Right cardiac atrium (tissue), 5 donors: ENCODE data around the gene SCP2. TPM values are rescaled to one million over a fixed set of nuclear protein-coding genes. Genes with fewer than 3 reads are reported as not detected.
"Not testable (repeated sequence)": the region's sequence is repeated elsewhere in the genome, so short reads cannot be mapped to it uniquely, and the experiment has no call there.

Experiments
- ATAC-seq, 2 donors: fragments of 200-7000 bp; cut with Tn5 transposase; one replicate each; pipeline versions ENCODE4 v1.8.0 to v1.9.1; 2020; ENCODE audit warnings: moderate library complexity in 2 of 2, mild to moderate bottlenecking in 1 of 2
- DNase-seq, 3 donors: peaks; one replicate each; pipeline ENCODE4 v3.0.0-alpha.2; 2020
- H3K27ac ChIP-seq: one replicate; pipeline ENCODE4 v1.5.1; 2013; ENCODE audit warnings: mild to moderate bottlenecking, low read length, control low read depth, moderate library complexity
- H3K27me3 ChIP-seq: one replicate; pipeline ENCODE4 v1.6.1; 2013; ENCODE audit not compliant: control insufficient read depth, insufficient read depth
- H3K4me1 ChIP-seq: one replicate; pipeline ENCODE4 v1.6.1; 2013; ENCODE audit warnings: low read length; ENCODE audit not compliant: control insufficient read depth, insufficient read depth
- H3K4me3 ChIP-seq: one replicate; pipeline ENCODE4 v1.5.1; 2013; ENCODE audit warnings: low read length, control low read depth
- H3K9me3 ChIP-seq: one replicate; pipeline ENCODE4 v1.6.1; 2013; ENCODE audit warnings: low read length; ENCODE audit not compliant: control insufficient read depth
- WGBS: extraction: QIAGEN DNeasy Blood & Tissue Kit; methylation state at CpG from one replicate; pipeline ENCODE4 v1.1.7; 2013; 5-methylcytosine and 5-hydroxymethylcytosine counted together
- intact Hi-C, 4 donors: fragments of 100-400 bp; cut with DNase I; formaldehyde crosslinking; loops; one replicate each; pipeline versions ENCODE4 v1.11.0 to v1.14.0; 2022 to 2023
- polyA plus RNA-seq: library from polyadenylated mRNA; stranded (reverse); fragments of 200-250 nt; gene quantifications from one replicate; pipeline ENCODE4 v1.2.3, GENCODE V29; 2013
- total RNA-seq, 4 donors: library from RNA; stranded (reverse); fragmentation: NEBNext Ultra II Directional; extraction: Animal tissue kit (Norgen Biotek cat#: 25700); gene quantifications; one replicate each; pipeline ENCODE4 v1.2.1, GENCODE V29; 2021
- donor health status: healthy with polysubstance abuse.
- donor health status: DM: no; HTN: yes; CAD: no.
- donor health status: DM: no; HTN: no; CAD: no.
- donor health status: DM: no; HTN: yes; CAD: no; lungs with severe emphysema.
- donor health status: DM: yes; HTN: yes; CAD: no.

The SCP2 gene
- total and polyA plus RNA-seq, 5 donors: 129 to 203 (median 140) TPM

DNA sequence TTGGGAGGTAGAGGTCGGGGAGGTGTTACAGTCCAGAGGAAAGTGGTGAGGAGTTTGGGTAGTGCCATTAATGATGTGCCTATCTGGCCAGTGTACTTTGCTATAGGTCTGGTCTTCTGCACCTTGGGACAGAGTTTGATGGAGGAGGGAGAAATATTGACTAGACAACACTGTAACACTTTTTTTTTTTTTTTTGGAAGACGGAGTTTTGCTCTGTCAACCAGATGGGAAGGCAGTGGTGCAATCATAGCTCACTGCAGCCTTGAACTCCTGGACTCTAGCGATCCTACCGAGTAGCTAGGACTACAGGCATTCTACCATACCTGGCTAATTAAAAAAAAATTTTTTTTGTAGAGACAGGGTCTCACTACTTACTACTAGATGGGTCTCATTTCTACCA lies 1.9 kb downstream of the SCP2 start:
- DNase-seq (no peak), ATAC-seq (no peak)
- WGBS: 96% methylated on average over 4 of the region's 4 CpGs
- Histone ChIP-seq H3K4me1 (no peaks in the 10 kb centered on the region), H3K27me3 (no peaks in the 10 kb centered on the region), H3K9me3 (no peaks in the 10 kb centered on the region), H3K4me3 (no peak overlapping the region), H3K27ac (no peak overlapping the region)
- intact Hi-C loops: loop anchor here in 1 of 4 donors (10.0 kb wide), 1 partner anchor 224 kb away; no protein-coding TSS in a partner anchor

DNA sequence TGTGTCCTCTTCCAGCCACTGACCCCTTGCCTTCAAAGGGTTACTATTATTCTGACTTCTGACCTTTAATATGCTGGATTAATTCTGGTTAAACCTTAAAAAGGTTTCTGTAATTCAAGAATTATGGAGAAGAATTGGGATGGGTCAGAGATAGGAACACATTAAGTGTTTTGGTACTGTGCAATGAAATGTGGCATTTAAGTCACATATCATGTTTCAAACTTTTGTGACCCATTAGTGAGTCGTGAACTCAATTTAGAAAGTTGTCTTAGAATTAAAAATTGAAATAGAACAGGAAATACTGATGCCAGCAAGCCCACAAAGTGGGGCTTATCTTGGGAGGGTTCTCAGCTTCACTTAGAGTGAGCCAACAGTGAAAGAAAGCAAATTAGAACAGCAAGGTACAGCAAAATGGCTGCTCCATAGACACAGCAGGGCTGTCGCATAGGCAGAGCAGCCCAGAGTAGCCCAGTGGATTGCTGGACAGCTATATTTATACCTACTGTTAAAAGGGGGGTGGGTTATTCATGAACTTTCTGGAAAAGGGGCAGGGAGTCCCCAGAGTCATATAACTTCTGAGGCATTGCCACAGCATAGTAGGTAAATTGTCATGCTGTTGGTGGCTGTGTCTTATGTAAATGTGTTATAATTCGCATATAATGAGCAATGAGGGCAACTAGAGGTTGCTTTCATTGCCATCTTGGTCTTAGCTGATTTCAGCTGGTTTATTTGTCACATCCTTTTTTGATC lies 10.5 kb downstream of the SCP2 start:
- no peaks in the 10 kb centered on the region for H3K9me3 ChIP-seq
- no peak overlapping the region for H3K27ac ChIP-seq
- no peaks in the 10 kb centered on the region for H3K4me1 ChIP-seq
- H3K4me3 ChIP-seq: no peak overlapping the region
- no peak for DNase-seq
- H3K27me3 ChIP-seq: no peaks in the 10 kb centered on the region
- ATAC-seq: no peak
- 83% methylated on average over 3 of the region's 3 CpGs for WGBS
- intact Hi-C loops: no loop called here

DNA sequence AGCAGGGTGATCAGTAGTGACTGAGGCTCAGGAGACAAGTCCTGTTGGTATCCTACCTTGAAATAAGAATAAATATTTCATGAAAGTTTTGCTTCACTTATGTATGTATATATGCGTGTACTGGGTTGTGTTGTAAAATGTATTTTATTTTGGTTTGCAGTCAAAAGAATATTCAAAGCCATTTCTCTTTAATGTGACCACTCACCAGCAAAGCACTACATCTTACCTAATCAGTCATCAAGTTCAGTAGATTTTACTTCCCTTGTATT lies 11.0 kb downstream of the SCP2 start:
- 96% methylated on average over 1 of the region's 1 CpG for WGBS
- Histone ChIP-seq H3K9me3 (no peaks in the 10 kb centered on the region), H3K4me3 (no peak overlapping the region), H3K27me3 (no peaks in the 10 kb centered on the region), H3K4me1 (no peaks in the 10 kb centered on the region), H3K27ac (no peak overlapping the region)
- no peak for DNase-seq
- intact Hi-C loops: no loop called here
- no peak for ATAC-seq

DNA sequence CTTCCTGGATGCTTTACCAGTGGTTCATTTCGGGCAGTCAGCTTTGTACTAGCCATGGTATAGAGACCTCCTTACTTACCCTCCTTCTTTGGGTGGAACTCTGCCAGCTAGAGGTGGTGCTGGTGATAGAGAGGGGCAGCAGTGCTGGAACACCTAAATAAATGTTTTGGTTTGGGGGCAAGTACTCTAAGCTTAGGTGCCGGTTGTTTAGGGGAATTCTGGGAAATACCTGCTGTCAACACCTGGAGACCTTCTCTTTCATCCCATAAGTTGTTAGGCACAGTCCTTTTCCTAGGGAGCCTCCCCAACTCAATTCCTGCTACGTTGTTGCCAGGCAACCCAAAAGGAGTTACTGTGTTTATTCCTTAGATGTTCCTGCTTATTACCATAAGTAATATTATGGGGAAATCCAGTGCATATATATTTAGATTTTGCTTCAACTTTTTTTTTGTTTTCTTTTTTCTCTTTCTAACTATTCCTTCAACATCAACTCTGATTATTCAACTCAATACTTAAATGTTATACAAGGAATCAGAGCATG lies 16.9 kb downstream of the SCP2 start:
- H3K4me1 ChIP-seq: no peaks in the 10 kb centered on the region
- no peaks in the 10 kb centered on the region for H3K9me3 ChIP-seq
- intact Hi-C loops: no loop called here
- no peaks in the 10 kb centered on the region for H3K27me3 ChIP-seq
- DNase-seq: no peak
- WGBS: 86% methylated on average over 3 of the region's 3 CpGs
- H3K4me3 ChIP-seq: no peak overlapping the region
- no peak for ATAC-seq
- H3K27ac ChIP-seq: no peak overlapping the region

DNA sequence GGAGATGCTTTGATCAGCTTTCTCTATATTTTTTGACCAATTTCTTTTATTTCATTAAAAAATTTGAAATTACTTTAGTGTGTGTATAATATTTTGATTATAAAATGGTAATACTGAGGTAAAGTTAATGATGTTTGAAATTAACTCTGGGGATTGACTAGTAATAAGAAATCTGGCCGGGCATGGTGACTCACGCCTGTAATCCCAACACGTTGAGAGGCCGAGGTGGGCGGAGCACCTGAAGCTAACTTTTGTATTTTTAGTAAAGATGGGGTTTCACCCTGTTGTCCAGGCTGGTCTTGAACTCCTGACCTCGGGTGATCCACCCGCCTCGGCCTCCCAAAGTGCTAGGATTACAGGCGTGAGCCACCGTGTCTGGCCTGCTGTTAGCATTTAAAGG lies 17.5 kb downstream of the SCP2 start:
- 88% methylated on average over 10 of the region's 10 CpGs for WGBS
- ATAC-seq: no peak
- H3K4me1 ChIP-seq: no peaks in the 10 kb centered on the region

DNA sequence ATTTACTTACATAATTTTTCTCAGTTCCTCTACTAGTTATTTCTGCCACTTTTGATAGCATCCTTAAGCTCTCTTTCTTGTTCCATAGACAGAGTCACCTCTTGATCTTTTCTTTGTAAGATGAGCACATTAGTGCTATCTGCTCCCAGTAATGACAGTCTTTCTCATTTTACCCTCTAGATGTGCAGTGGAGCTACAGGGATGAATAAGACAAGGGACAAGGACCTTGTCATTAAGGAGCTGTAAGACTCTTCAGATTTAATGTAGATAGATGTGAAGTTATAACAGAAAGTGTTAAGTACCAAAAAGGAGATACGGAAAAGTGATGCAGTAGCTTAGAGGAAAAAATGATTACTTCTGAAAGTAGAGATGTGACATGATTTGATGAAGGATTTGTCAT lies 20.4 kb downstream of the SCP2 start:
- intact Hi-C loops: no loop called here
- no peak for ATAC-seq
- WGBS: 66% methylated on average over 1 of the region's 1 CpG
- H3K4me3 ChIP-seq: no peak overlapping the region
- H3K4me1 ChIP-seq: no peaks in the 10 kb centered on the region
- no peaks in the 10 kb centered on the region for H3K9me3 ChIP-seq
- DNase-seq: no peak
- no peaks in the 10 kb centered on the region for H3K27me3 ChIP-seq
- no peak overlapping the region for H3K27ac ChIP-seq

More for the DNA sequence above, 17.5 kb downstream of the SCP2 start:
- no peak for DNase-seq
- intact Hi-C loops: no loop called here
- Histone ChIP-seq H3K27me3 (no peaks in the 10 kb centered on the region), H3K27ac (no peak overlapping the region), H3K4me3 (no peak overlapping the region), H3K9me3 (no peaks in the 10 kb centered on the region)

DNA sequence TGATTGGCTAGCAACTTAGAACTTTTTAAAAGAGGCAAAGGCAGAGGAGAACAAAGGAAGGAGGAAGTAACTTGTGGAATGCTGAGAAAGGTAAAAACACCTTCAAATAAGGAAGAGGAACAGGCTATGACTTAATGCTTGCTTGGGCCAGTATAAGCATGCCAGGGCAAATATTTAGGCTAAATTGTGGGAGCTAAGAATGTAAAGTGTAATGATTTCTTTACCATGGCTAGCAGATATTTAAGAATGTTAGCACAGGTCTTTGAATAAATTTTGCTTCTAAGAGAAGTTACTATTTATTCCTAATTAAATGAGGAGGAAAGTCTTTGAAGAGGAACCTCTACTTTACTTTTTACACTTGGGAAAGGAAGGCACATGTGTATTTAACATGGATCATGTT lies 22.5 kb downstream of the SCP2 start:
- H3K4me3 ChIP-seq, H3K27ac ChIP-seq, H3K27me3 ChIP-seq, intact Hi-C loops, ATAC-seq, H3K9me3 ChIP-seq, H3K4me1 ChIP-seq, DNase-seq: not testable (repeated sequence)

DNA sequence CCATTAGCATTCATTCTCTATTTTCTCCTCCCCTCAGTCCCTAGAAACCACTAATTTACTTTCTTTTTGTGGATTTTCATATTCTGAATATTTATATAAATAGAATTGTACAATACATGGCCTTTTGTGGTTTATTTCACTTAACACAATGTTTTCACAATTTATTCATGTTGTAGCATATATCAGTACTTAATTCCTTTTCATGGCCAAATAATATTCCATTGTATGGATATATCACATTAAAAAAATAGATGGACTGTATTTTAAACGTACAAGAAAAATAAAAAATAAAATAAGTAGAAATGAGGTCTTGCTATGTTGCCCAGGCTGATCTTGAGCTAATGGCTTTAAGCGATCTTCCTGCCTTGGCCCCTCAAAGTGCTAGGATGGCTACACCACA lies 25.0 kb downstream of the SCP2 start:
- WGBS: 93% methylated on average over 2 of the region's 2 CpGs
- H3K27ac ChIP-seq: no peak overlapping the region
- intact Hi-C loops: no loop called here
- no peak for ATAC-seq
- no peak for DNase-seq
- no peak overlapping the region for H3K4me3 ChIP-seq
- H3K4me1 ChIP-seq: no peaks in the 10 kb centered on the region
- no peaks in the 10 kb centered on the region for H3K9me3 ChIP-seq
- H3K27me3 ChIP-seq: no peaks in the 10 kb centered on the region

DNA sequence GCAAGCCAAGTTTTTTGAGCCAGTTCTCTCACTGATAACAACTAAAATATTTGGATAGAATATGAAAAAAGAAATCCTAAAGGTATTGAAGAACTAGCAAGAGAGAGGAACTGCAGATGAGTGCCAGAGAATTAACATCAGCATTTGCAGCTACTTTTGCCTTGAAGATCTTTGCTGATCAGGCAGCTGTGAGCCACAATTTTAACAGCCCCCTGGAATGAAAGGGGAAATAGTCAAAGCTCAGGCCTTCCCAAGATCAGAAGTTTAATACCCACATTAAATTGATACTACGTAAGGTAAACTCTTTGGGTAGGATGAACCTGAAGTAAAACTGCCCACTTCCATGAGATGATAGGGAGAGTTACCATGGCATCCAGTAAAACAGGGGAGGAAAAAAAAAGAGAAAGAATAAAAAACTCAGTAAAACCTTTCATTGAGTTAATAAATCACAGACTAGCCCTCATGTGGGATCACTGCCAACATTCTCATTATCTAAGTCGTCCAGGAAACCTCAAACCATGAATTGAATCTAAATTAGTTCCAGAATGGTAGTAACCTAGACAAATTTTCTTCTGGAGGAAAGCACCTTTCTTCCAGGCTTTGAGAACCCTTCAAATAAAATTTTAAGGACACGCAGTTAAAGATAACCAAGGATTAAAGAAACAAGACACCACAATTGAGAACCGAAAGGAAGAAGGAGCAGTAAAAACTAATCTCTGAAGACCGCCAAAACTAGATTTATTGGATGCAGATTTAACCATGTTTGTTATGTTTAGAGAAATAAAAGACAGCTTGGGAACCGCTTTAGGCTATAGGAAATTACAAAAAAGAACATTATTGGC lies 28.3 kb downstream of the SCP2 start:
- no peaks in the 10 kb centered on the region for H3K9me3 ChIP-seq
- 46% methylated on average over 6 of the region's 6 CpGs for WGBS
- DNase-seq (no peak), ATAC-seq (no peak)
- intact Hi-C loops: no loop called here
- no peaks in the 10 kb centered on the region for H3K27me3 ChIP-seq
- H3K27ac ChIP-seq: no peak overlapping the region
- H3K4me1 ChIP-seq: no peaks in the 10 kb centered on the region
- H3K4me3 ChIP-seq: peak overlapping the region; percentile 10

DNA sequence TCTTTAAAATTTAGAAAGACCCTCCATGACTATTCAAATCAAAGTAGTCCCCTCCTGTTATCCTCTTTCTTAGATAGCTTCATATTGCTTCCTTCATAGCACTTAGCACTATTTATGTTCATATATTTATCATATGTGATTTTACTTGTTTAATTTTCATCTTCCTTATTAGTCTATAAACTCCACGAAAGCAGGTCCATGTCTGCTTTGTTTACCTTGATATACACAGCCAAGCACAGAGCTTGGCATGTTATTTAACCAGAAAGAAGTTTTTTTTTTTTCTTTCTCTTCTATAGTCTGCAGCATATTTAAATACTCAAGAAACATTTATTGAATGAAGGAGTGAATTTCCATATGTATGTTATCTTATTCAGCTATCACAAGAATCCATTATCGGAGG lies 36.0 kb downstream of the SCP2 start:
- H3K9me3 ChIP-seq: no peaks in the 10 kb centered on the region
- H3K27me3 ChIP-seq: no peaks in the 10 kb centered on the region
- intact Hi-C loops: no loop called here
- no peak overlapping the region for H3K4me3 ChIP-seq
- DNase-seq (no peak), ATAC-seq (no peak)
- no peak overlapping the region for H3K27ac ChIP-seq
- H3K4me1 ChIP-seq: no peaks in the 10 kb centered on the region
- WGBS: 68% methylated on average over 2 of the region's 2 CpGs

DNA sequence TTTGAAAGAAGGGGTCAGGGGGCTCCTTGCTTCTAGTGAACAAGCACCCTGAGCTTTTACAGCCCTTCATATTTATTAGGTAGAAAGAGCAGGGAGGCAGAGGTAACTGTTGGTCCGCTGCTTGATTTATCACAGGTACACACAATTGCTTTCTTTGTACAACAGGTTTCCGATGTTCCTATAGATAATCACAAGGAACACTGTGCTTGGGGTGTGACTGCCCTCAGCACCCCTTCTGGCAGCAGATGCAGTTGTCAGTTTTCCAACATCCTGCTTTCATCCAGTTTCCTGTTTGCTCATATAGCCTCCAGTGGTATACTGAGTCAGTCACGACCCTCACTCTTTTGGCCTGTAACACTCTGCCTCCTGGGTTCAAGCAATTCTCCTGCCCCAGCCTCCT lies 40.6 kb downstream of the SCP2 start:
- Histone ChIP-seq H3K9me3 (no peaks in the 10 kb centered on the region), H3K4me1 (no peaks in the 10 kb centered on the region), H3K4me3 (no peak overlapping the region), H3K27ac (no peak overlapping the region), H3K27me3 (no peaks in the 10 kb centered on the region)
- 88% methylated on average over 3 of the region's 3 CpGs for WGBS
- intact Hi-C loops: no loop called here
- ATAC-seq (no peak), DNase-seq (no peak)
